Measurements from ENCODE around the gene C5orf63.
"Not testable (repeated sequence)": the region's sequence is repeated elsewhere in the genome, so short reads cannot be mapped to it uniquely, and the experiment has no call there.

C5orf63 gene

DNA sequence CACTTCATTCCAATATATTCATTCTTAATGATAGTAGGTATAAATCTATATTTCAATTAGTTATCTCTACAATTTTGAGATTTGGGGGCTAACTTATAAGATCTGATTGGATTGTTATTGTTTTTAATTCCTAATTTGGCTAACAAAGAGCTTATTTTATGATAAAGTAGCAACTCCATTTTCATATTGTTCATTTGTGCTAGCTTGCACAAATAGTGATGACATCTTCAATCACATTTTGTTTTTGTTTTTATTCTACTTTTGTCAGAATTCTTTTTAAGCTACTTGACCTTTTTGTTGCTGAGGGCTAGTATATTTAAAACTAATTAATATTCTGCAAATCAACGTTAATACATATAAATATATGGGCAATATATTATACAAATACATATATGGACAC lies 65.8 kb downstream of the C5orf63 start:
- POLR2A ChIA-PET (ENCODE audit: low non-redundant PET) = no interaction called here
- H3K27ac ChIP-seq = no peak overlapping the region
- no peak for DNase-seq (ENCODE audit: low spot score)
- TF ChIP-seq CTCF (conservative IDR thresholded peaks at IDR 0.05; ENCODE audit: low read depth) = no peak
- CTCF ChIA-PET = interaction anchor here (0.6 kb wide), 1 partner anchor 205 kb away, joined by 3 read pairs; no protein-coding TSS in a partner anchor

DNA sequence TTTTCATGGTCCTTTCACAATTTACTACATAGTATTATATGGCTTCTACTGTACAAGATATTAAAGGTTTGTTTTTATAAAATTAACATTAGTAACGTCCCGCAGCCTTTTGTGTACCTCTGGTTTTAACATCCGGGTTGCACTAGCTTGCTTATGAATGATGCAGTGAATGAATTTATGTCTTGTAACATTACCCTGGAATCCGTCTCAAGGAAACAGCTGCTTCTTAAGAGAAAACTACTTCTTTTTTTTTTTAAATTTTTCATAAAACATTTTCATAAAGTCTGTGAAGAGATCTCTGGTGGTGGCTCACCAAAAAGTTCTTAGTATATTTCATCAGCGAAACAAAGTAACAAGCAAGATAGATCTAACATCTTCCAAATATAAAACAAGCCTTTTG lies 66.6 kb downstream of the C5orf63 start:
- DNase-seq (ENCODE audit: low spot score) = no peak
- no peak overlapping the region for H3K27ac ChIP-seq
- POLR2A ChIA-PET (ENCODE audit: low non-redundant PET) = no interaction called here
- CTCF ChIA-PET = interaction anchor here (0.6 to 0.8 kb wide), 3 partner anchors 8 to 31 kb away, joined by 3 read pairs; no protein-coding TSS in a partner anchor
- TF ChIP-seq CTCF (conservative IDR thresholded peaks at IDR 0.05; ENCODE audit: low read depth) = no peak

- not testable (repeated sequence) for DNase-seq (ENCODE audit: low spot score); H3K27ac ChIP-seq
- ChIA-PET CTCF (interaction anchor here (0.9 kb wide), 1 partner anchor 11 kb away, joined by 3 read pairs; no protein-coding TSS in a partner anchor), POLR2A (ENCODE audit: low non-redundant PET) (interaction anchor here (0.7 kb wide), 1 partner anchor 10 kb away, joined by 4 read pairs; no protein-coding TSS in a partner anchor)
Observed at GRCh38 chr5:127005282-127005681, 68.0 kb downstream of the C5orf63 start.

GRCh38 chr5:127004721-127005120 lies 68.6 kb downstream of the C5orf63 start:
- CTCF ChIA-PET = no interaction called here
- POLR2A ChIA-PET (ENCODE audit: low non-redundant PET) = no interaction called here
- H3K27ac ChIP-seq = no peak overlapping the region
- no peak for TF ChIP-seq CTCF (conservative IDR thresholded peaks at IDR 0.05; ENCODE audit: low read depth)
- DNase-seq (ENCODE audit: low spot score) = no peak

- DNase-seq (ENCODE audit: low spot score) = no peak
- ChIA-PET POLR2A (ENCODE audit: low non-redundant PET) (no interaction called here), CTCF (no interaction called here)
- H3K27ac ChIP-seq = no peak overlapping the region
- no peak for TF ChIP-seq CTCF (conservative IDR thresholded peaks at IDR 0.05; ENCODE audit: low read depth)
Observed at GRCh38 chr5:127003798-127004495, 69.4 kb downstream of the C5orf63 start.

- no peak for TF ChIP-seq CTCF (conservative IDR thresholded peaks at IDR 0.05; ENCODE audit: low read depth)
- H3K27ac ChIP-seq = no peak overlapping the region
- ChIA-PET POLR2A (ENCODE audit: low non-redundant PET) (no interaction called here), CTCF (no interaction called here)
- no peak for DNase-seq (ENCODE audit: low spot score)
Observed at GRCh38 chr5:127002390-127002789, 70.9 kb downstream of the C5orf63 start.

DNA sequence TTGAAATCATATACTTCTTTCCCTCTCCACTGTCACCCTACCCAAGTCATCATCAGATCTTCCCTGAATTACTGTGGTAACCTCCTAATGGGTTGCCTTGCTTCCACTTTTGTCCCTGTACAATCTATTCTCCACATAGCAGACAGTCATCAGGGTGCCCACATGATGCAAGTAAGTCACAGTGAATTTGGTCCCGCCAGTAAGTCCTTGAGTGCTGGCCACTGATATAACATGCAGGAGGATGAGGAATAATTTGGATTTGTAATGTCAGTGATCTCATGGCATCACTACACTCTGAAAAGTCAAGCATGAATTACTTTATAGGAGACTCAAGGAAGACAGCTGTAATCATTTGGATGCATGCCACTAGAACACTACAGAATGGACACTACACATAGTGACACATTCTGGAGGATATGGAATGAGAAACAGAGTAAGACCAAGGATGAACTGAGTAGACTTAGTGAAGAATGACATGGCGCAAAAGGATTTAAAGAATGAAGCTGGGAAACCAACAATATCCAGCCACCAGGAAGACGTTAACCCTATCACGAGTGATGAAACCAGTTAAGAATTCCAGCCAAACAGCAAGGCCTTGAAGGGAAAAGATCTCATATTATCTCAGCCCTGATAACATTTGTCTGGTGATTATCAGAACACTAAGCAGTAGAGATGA lies 71.5 kb downstream of the C5orf63 start:
- TF ChIP-seq CTCF (conservative IDR thresholded peaks at IDR 0.05; ENCODE audit: low read depth) = no peak
- no peak overlapping the region for H3K27ac ChIP-seq
- DNase-seq (ENCODE audit: low spot score) = no peak
- CTCF ChIA-PET = no interaction called here
- POLR2A ChIA-PET (ENCODE audit: low non-redundant PET) = no interaction called here

Measured in RWPE1 (cell line).